WI38 (cell line): ENCODE measurements around the gene TRAPPC6A.

Experiments used
- H3K4me3 ChIP-seq: 2 replicates; pipeline ENCODE4 v1.5.1; 2011; ENCODE audit warnings: low read depth, mild to moderate bottlenecking, control low read depth, low read length
- TF ChIP-seq, protein P1 (sequence below): IDR thresholded peaks from 2 replicates; pipeline ENCODE4 v1.5.1; 2012; ENCODE audit warnings: low read depth, mild to moderate bottlenecking, control low read depth, low read length

Gene TRAPPC6A

GRCh38 chr19:45178262-45179071 is 430 bp upstream of the TRAPPC6A start, which contains the start of gene BLOC1S3:
Gene BLOC1S3, plus strand, starts transcription at chr19:45178784. Its CDS starts 513 bp downstream, at chr19:45179297.
- peak within 1 kb of the TSS; percentile 84 for H3K4me3 ChIP-seq
- TF ChIP-seq, protein P1, sequence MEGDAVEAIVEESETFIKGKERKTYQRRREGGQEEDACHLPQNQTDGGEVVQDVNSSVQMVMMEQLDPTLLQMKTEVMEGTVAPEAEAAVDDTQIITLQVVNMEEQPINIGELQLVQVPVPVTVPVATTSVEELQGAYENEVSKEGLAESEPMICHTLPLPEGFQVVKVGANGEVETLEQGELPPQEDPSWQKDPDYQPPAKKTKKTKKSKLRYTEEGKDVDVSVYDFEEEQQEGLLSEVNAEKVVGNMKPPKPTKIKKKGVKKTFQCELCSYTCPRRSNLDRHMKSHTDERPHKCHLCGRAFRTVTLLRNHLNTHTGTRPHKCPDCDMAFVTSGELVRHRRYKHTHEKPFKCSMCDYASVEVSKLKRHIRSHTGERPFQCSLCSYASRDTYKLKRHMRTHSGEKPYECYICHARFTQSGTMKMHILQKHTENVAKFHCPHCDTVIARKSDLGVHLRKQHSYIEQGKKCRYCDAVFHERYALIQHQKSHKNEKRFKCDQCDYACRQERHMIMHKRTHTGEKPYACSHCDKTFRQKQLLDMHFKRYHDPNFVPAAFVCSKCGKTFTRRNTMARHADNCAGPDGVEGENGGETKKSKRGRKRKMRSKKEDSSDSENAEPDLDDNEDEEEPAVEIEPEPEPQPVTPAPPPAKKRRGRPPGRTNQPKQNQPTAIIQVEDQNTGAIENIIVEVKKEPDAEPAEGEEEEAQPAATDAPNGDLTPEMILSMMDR: no peak

DNA sequence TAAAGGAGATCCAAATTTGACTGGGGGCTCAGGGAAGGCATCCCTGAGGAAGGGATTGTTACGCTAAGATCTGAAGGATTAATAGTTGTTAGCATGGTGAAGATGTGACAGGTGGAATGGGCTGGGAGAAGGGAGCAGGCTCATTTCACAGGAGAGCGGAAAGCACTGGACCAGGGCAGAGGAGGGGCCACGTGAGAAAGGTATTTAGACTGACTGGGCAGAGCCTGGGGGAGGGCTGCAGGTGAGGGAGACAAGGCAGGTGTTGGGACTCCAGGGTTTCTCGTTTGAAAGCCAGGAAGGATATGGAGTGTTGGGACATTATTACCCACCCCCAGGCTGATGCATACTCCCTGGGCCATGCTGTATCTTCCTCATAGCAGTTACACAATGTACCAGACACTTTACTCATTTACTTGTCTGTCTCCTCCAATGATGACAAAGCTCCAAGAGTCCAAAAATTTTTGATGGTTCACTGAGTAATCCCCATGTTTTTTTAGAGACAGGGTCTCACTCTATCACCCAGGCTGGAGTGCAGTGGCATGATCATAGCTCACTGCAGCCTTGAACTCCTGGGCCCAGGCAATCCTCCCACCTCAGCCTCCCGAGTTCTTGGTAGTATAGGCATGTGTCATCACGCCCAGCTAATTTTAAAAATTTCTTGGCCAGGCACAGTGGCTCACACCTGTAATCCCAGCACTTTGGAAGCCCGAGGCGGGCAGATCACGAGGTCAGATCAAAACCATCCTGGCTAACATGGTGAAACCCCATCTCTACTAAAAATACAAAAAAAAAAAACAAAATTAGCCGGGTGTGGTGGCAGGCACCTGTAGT is 2.3 kb downstream of the TRAPPC6A start:
- no peak overlapping the region for H3K4me3 ChIP-seq
- TF ChIP-seq, protein P1: no peak

GRCh38 chr19:45173816-45174215 is 4.2 kb downstream of the TRAPPC6A start:
- TF ChIP-seq, protein P1: no peak
- H3K4me3 ChIP-seq: no peak overlapping the region

- no peak overlapping the region for H3K4me3 ChIP-seq
- TF ChIP-seq, protein P1: no peak
Measured at GRCh38 chr19:45172611-45173208, 5.3 kb downstream of the TRAPPC6A start.

- H3K4me3 ChIP-seq: no peak overlapping the region
- TF ChIP-seq, protein P1: no peak
Measured at GRCh38 chr19:45172173-45172572, 5.9 kb downstream of the TRAPPC6A start.

DNA sequence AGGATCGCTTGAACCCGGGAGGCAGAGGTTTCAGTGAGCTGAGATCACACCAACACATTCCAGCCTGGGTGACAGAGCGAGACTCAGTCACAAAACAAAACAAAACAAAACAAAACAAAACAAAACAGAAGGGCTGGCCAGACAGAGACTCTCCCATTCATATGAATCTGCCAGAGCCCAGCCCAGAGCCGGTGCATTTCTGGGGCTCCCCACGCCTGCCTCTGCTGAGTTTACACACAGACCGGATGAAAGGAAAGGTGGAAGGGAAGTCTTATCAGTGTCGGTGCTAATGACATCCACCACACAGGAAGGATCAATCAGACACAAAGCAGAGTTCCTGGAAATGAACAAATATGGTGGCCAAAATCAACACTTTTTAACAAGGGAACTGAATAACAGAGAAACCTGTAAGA is 6.8 kb downstream of the TRAPPC6A start:
- H3K4me3 ChIP-seq: no peak overlapping the region
- TF ChIP-seq, protein P1: no peak
